GM12873 (cell line): ENCODE data around the gene HOXC10.

ENCODE experiments used
- TF ChIP-seq, protein P1 (sequence below): IDR thresholded peaks from 2 replicates; pipeline ENCODE4 v1.5.1; 2012; ENCODE audit warnings: low read depth, mild to moderate bottlenecking, moderate library complexity, low read length, control low read depth; ENCODE audit not compliant: insufficient read depth; ENCODE audit errors: missing control alignments

The HOXC10 gene

DNA sequence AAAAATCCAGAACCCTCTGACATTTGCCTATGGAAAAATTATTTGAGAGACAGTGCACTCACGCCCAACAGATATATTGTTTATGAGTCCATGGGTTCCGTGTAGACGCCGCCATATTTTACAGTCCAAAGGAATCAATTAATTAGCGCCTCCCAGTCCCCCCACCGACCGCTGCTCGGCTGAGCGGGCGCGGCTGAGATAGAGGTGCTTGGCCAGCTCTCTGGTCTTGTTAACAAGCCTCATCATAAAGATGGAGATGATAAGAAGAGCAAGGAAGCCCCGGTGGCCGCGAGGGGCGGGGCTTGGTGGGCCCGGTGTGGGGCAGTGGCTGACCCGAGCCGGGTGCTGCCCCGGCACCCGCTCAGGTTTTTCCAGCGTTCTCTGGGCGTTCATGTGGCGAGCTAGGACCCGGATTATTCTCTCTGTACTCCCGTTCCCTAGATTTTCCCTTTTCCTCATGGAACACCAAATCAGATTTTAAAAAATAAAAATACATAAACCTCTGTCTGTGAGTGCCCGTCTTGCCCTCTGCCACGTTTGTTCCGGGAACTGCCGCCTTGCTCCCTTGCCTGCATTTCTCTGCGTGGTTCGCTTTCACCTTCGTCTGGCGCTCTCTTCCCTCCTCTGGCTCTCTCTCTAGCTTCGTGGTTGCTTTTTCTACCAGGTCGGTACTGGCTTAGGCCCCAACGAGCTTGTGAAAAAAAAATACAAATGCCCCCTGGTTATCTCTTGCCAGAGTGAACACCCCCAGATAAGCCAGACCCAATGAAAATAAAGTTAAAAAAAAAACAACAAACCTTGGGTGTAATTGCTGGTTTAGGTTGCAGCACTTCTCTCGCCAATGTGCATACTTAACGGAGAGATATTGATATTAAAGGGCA, 21.3 kb upstream of the HOXC10 start:
- TF ChIP-seq, protein P1, sequence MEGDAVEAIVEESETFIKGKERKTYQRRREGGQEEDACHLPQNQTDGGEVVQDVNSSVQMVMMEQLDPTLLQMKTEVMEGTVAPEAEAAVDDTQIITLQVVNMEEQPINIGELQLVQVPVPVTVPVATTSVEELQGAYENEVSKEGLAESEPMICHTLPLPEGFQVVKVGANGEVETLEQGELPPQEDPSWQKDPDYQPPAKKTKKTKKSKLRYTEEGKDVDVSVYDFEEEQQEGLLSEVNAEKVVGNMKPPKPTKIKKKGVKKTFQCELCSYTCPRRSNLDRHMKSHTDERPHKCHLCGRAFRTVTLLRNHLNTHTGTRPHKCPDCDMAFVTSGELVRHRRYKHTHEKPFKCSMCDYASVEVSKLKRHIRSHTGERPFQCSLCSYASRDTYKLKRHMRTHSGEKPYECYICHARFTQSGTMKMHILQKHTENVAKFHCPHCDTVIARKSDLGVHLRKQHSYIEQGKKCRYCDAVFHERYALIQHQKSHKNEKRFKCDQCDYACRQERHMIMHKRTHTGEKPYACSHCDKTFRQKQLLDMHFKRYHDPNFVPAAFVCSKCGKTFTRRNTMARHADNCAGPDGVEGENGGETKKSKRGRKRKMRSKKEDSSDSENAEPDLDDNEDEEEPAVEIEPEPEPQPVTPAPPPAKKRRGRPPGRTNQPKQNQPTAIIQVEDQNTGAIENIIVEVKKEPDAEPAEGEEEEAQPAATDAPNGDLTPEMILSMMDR = no peak

DNA sequence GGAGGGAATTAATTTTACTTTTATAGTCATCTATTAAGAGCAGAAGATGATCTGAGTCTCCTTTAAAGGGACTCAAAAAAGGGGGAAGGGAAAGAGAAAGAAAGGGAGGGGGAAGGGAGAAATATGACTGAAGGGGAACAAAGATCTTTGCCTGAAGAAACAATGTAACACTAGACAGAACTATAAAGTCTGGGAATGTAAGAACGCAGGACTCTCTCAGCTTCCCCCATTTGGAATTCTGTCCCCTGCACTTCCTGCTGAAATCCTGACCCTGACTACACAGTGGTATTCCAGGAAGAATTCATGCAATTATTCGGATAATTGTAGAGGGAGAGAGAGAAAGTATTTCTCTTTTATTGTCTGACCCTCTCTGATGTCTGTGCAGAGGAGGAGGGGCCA, 20.6 kb upstream of the HOXC10 start:
- TF ChIP-seq, protein P1 = no peak

DNA sequence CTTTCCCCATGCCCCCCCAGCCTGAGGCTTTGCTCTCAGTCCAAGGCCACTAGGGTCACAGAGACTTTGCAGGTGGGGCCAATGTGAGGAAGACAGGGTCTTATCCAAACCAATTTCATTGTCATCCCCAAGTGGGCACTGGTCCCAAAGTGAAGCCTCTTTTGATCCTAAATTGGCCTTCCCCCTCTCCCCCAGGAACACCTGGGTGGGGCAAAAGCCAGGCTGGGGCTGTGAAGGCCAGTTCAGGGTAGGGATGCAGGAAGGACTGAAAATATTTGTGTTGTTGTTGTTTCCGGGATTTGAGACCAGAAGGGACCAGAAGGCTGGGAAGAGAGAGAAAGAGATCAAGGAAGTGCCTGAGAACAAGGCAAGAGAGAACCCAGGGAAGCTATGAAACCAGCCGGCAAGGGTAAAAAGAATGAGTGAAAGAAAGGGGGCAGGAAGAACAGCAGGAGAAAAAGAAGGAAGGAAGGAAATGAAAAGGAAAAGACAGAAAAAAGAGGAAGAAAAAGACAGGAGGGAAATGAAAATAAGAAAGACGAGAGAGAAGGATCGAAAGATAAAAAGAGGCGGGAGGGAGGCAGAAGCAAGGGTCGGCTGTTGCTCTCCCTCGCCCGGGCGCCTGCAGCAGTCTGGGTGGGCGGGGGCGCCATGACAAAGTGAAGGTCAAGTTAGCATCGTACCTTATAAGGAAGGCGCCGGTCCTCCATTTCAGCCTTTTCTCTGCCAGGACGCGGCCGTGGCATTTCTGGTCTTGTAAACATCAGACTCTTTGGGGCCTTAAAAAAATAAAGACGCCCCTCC, 19.5 kb upstream of the HOXC10 start:
- TF ChIP-seq, protein P1 = no peak

DNA sequence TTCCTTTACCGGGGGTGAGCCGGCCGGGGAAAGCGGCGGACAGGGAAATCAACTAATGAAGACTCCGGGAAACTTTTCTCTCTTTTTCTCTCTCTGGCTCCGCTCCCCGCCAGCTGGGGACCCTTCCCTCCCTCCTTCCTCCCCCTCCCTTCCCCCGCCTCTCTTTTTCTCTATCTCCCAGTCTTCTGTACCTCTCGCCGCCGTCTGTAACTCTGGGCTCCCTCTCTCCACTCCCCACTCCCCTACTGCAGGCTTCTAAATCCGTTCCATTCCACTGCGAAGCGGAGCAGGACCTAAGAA, 18.9 kb upstream of the HOXC10 start:
- TF ChIP-seq, protein P1 = no peak

DNA sequence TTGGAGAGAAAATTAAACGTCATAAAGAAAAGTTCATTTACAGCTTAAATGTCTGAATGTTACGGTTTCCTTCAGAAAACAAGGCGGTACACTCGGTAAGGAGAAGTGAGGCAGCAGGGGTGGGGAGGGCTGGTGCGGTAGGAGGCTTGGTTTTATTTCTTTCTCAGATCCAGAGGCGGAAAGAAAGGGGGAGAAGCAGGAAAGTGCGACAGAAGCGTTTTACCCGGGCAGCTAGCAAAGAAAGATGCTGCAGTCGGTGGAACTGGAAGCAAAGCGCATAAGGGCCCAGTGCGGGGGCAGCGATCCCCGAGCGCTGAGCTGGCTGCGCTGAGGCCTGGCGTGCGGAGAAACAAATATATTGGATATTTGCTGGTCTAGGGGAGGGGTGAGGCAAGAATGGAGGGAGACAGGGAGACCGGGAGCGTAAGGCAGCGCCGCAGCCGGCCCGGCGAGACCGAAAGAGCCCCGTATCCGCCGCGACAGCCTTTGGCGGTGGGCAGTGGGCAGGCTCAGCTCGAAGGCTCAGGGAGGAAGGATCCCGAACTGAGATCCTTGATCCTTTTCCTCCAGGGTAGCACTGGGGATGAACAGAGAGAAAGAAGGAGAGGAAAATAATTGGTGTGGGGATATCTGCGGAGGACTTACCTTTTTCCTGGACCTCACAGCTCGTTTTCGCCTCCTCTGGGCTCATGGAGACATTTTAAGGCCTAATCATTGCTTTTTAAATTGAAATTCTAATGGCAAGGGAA, 18.4 kb upstream of the HOXC10 start:
- TF ChIP-seq, protein P1 = no peak

DNA sequence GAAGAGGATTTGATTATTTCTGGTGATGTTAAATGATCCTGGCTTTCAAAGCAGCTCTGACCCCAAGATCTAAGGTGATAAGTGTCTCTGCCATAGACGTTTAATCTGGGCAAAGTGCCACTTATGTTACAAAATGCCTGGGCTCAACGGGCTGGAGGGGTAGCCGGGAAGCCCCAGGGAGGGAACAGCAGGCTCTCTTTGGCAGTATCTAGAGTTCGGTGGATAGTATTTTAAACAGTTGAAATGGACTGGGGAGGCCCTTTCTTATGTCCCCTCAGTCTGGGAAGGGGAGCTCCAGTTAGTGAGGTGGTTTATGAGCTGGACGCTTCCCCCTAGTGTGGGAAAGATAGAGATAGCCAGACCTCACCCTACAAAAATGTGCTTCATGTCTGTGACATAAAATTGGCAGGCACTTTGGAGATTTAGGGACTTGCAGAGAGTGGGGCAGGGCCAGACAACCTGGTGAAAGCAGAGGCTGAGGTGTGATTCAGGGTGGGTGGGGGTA, 17.5 kb upstream of the HOXC10 start:
- TF ChIP-seq, protein P1 = no peak
